LNCaP clone FGC (cell line): ENCODE data around the gene OR10A6.

Experiments used
- DNase-seq: peaks from one replicate; pipeline ENCODE4 v3.0.0-alpha.2; 2011; ENCODE audit warnings: low read depth
- H3K4me3 ChIP-seq: 2 replicates; pipeline ENCODE4 v1.5.1; 2011; ENCODE audit warnings: mild to moderate bottlenecking, low read depth, low read length, control low read depth
- CTCF ChIP-seq: IDR thresholded peaks from 2 replicates; pipeline ENCODE4 v1.5.1; 2012; ENCODE audit warnings: mild to moderate bottlenecking; ENCODE audit not compliant: control insufficient read depth, insufficient read depth; ENCODE audit errors: extremely low read depth

OR10A6 gene

GRCh38 chr11:7905549-7905948 lies 25.5 kb downstream of the OR10A6 start:
- H3K4me3 ChIP-seq, result no peak overlapping the region
- TF ChIP-seq CTCF, result no peak
- DNase-seq, result no peak

- peak; percentile 30 for TF ChIP-seq CTCF
- H3K4me3 ChIP-seq, result no peak overlapping the region
- DNase-seq, result no peak
These were observed 26.2 kb downstream of the OR10A6 start for GRCh38 chr11:7904917-7905316.

- TF ChIP-seq CTCF, result no peak
- no peak for DNase-seq
- H3K4me3 ChIP-seq, result no peak overlapping the region
These were observed 27.1 kb downstream of the OR10A6 start for GRCh38 chr11:7903940-7904339.

- no peak for TF ChIP-seq CTCF
- H3K4me3 ChIP-seq, result no peak overlapping the region
- peak; percentile 25 for DNase-seq
These were observed 29.7 kb downstream of the OR10A6 start for GRCh38 chr11:7901319-7901854.

- no peak for DNase-seq
- TF ChIP-seq CTCF, result no peak
- no peak overlapping the region for H3K4me3 ChIP-seq
These were observed 30.4 kb downstream of the OR10A6 start for GRCh38 chr11:7900686-7901085.

GRCh38 chr11:7899418-7899817 lies 31.6 kb downstream of the OR10A6 start:
- no peak overlapping the region for H3K4me3 ChIP-seq
- DNase-seq, result no peak
- no peak for TF ChIP-seq CTCF

- no peak overlapping the region for H3K4me3 ChIP-seq
- DNase-seq, result no peak
- TF ChIP-seq CTCF, result no peak
These were observed 32.3 kb downstream of the OR10A6 start for GRCh38 chr11:7898666-7899283.
